BLaER1 (cell line): ENCODE results near the gene RXFP1.

Experiments
- H3K27ac ChIP-seq: shearing (Covaris generic); formaldehyde crosslinking; 2 replicates; pipeline ENCODE4 v1.8.1; 2022
- H3K27me3 ChIP-seq: shearing (Covaris generic); formaldehyde crosslinking; 2 replicates; pipeline ENCODE4 v1.8.1; 2022
- H3K36me3 ChIP-seq: shearing (Covaris generic); formaldehyde crosslinking; 2 replicates; pipeline ENCODE4 v1.8.1; 2022
- H3K4me1 ChIP-seq: shearing (Covaris generic); formaldehyde crosslinking; 2 replicates; pipeline ENCODE4 v1.8.1; 2022
- H3K4me2 ChIP-seq: shearing (Covaris generic); formaldehyde crosslinking; 2 replicates; pipeline ENCODE4 v1.8.1; 2022
- H3K4me3 ChIP-seq: shearing (Covaris generic); formaldehyde crosslinking; 2 replicates; pipeline ENCODE4 v1.8.1; 2022
- H3K9ac ChIP-seq: shearing (Covaris generic); formaldehyde crosslinking; 2 replicates; pipeline ENCODE4 v1.8.1; 2022
- H3K9me3 ChIP-seq: shearing (Covaris generic); formaldehyde crosslinking; 2 replicates; pipeline ENCODE4 v1.8.1; 2022
- H4K20me1 ChIP-seq: shearing (Covaris generic); formaldehyde crosslinking; 2 replicates; pipeline ENCODE4 v1.8.1; 2022
- Cebpa-rat ChIP-seq: shearing (Covaris generic); IDR thresholded peaks from 2 replicates; pipeline ENCODE4 v1.8.1; 2022

RXFP1 gene

GRCh38 chr4:158667651-158668198 is 146.0 kb downstream of the RXFP1 start:
- H3K4me1 ChIP-seq, result peaks cover 21% of the 10 kb centered on the region
- peaks cover 10% of the 10 kb centered on the region; the same call in 1 of the 2 replicates for H3K9me3 ChIP-seq
- H3K4me2 ChIP-seq, result no peak overlapping the region
- no peak for TF ChIP-seq Cebpa-rat
- no peak overlapping the region for H3K27ac ChIP-seq
- H4K20me1 ChIP-seq, result peaks cover 36% of the 10 kb centered on the region
- H3K4me3 ChIP-seq, result no peak overlapping the region
- H3K27me3 ChIP-seq, result no peaks in the 10 kb centered on the region
- H3K9ac ChIP-seq, result no peak overlapping the region
- peaks cover 39% of the 10 kb centered on the region for H3K36me3 ChIP-seq

- no peak overlapping the region for H3K27ac ChIP-seq
- H3K36me3 ChIP-seq, result peaks cover 37% of the 10 kb centered on the region
- TF ChIP-seq Cebpa-rat, result no peak
- H3K9ac ChIP-seq, result no peak overlapping the region
- no peak overlapping the region for H3K4me3 ChIP-seq
- H4K20me1 ChIP-seq, result peaks cover 36% of the 10 kb centered on the region
- peaks cover 10% of the 10 kb centered on the region; the same call in 1 of the 2 replicates for H3K9me3 ChIP-seq
- H3K4me1 ChIP-seq, result peaks cover 31% of the 10 kb centered on the region
- H3K27me3 ChIP-seq, result no peaks in the 10 kb centered on the region
- H3K4me2 ChIP-seq, result peak overlapping the region; percentile 86; the same call in 1 of the 2 replicates
These were observed 147.6 kb downstream of the RXFP1 start for GRCh38 chr4:158669310-158669709.

- Histone ChIP-seq H4K20me1 (peaks cover 36% of the 10 kb centered on the region), H3K27ac (peak overlapping the region; percentile 93), H3K4me2 (peak overlapping the region; percentile 86), H3K36me3 (peaks cover 19% of the 10 kb centered on the region), H3K27me3 (no peaks in the 10 kb centered on the region), H3K4me1 (peaks cover 31% of the 10 kb centered on the region), H3K9me3 (no peaks in the 10 kb centered on the region), H3K9ac (peak overlapping the region; percentile 94), H3K4me3 (peak overlapping the region; percentile 94)
- no peak for TF ChIP-seq Cebpa-rat
These were observed 149.4 kb downstream of the RXFP1 start for GRCh38 chr4:158670975-158671664.

DNA sequence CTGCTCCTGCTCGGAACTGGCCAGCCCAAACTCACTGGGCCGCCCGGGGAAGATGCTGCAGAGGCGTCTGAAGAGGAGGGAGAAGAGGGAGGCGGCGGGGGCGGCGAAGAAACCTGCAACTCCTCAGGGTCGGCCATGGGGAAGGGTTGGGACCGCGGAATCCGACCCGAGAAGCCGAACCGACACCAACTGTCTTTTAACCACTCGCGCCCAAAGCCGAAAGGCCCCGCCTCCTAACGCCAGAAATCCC is 149.9 kb downstream of the RXFP1 start, which contains the start of gene C4orf46:
Gene C4orf46 (minus strand): TSS at position 223 of the 250 bp plus-strand sequence. CDS start 86 bp downstream, at position 137.
- peaks cover 31% of the 10 kb centered on the region for H3K4me1 ChIP-seq
- TF ChIP-seq Cebpa-rat, result no peak
- H3K9ac ChIP-seq, result peak within 1 kb of the TSS; percentile 94
- peaks cover 15% of the 10 kb centered on the region for H3K36me3 ChIP-seq
- H3K4me3 ChIP-seq, result peak within 1 kb of the TSS; percentile 94
- H4K20me1 ChIP-seq, result peaks cover 36% of the 10 kb centered on the region
- H3K27me3 ChIP-seq, result no peaks in the 10 kb centered on the region
- H3K4me2 ChIP-seq, result peak within 1 kb of the TSS; percentile 87
- peak within 1 kb of the TSS; percentile 93 for H3K27ac ChIP-seq
- H3K9me3 ChIP-seq, result no peaks in the 10 kb centered on the region

DNA sequence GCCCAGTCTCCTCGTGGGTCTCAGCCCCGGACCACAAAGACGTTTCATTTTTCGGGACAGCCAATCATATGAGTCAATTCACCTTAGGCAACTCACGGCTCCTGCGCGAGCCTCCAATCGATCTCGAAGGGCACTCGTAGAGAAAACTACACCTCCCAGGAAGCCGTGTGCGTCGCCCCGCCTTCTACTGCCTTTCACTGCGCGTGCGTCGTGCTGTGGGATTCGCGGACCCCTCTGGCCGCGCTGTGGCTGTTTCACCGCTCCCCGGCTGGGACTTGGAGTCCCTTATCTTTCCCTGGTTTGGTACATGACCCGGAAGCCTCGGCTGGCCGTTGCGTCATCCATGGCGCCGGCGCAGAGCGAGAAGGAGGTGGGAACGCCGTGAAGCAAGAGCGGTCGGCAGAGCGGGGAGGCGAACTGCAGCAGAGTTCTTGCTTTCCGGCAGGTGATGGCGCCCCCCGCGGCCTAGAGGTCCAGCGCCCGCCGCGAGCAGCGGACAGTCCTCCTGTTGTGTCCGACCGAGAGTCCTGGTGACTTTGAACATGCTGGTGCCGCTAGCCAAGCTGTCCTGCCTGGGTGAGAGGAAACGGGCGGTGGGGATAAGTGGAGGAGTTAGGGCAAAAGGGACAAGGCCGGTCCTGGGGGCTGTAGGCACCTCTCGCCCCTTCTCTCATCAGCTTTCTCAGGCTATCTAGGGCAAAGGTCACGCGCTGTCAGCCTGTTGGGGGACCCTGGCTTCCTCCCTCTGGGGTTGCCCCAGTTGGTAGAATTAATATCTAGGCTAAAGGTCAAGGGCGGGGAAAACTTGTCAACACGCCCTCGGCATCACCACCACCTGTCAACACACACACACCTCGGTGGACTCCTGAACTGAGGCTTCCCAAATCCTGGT is 150.5 kb downstream of the RXFP1 start, which contains the start of gene ETFDH:
Gene ETFDH (plus strand): TSS at position 382 of the 892 bp plus-strand sequence. CDS start 161 bp downstream, at position 543.
- Histone ChIP-seq H3K4me2 (peak within 1 kb of the TSS; percentile 87), H3K4me1 (peaks cover 31% of the 10 kb centered on the region), H4K20me1 (peaks cover 36% of the 10 kb centered on the region), H3K36me3 (peaks cover 11% of the 10 kb centered on the region; the same call in 1 of the 2 replicates), H3K4me3 (peak within 1 kb of the TSS; percentile 94), H3K9ac (peak within 1 kb of the TSS; percentile 94), H3K27ac (peak within 1 kb of the TSS; percentile 93), H3K9me3 (no peaks in the 10 kb centered on the region), H3K27me3 (no peaks in the 10 kb centered on the region)
- peak; percentile 99 for TF ChIP-seq Cebpa-rat

DNA sequence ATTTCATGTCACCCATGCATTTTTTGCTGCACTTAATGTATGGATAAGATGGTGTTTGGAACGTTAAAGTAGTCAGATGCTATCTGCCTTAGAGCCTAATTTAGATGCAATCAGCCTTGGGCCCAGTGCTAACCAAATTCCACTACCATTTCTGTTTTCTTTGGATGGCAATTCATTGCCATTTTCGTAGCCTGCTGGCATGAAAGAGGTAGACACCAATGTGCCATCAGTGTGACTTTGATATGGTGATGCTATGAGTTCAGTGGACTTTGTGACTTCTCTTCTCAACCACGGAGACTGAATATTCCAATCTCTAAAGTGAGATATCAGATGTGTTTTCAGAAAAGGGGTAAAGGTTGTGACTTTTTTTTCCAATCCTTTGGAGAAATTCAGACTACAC is 152.0 kb downstream of the RXFP1 start:
- Histone ChIP-seq H4K20me1 (peaks cover 22% of the 10 kb centered on the region), H3K4me2 (no peak overlapping the region), H3K4me1 (peaks cover 31% of the 10 kb centered on the region), H3K9ac (no peak overlapping the region), H3K27me3 (no peaks in the 10 kb centered on the region), H3K27ac (no peak overlapping the region), H3K4me3 (no peak overlapping the region), H3K36me3 (peaks cover 5% of the 10 kb centered on the region; the same call in 1 of the 2 replicates), H3K9me3 (no peaks in the 10 kb centered on the region)
- TF ChIP-seq Cebpa-rat, result no peak

DNA sequence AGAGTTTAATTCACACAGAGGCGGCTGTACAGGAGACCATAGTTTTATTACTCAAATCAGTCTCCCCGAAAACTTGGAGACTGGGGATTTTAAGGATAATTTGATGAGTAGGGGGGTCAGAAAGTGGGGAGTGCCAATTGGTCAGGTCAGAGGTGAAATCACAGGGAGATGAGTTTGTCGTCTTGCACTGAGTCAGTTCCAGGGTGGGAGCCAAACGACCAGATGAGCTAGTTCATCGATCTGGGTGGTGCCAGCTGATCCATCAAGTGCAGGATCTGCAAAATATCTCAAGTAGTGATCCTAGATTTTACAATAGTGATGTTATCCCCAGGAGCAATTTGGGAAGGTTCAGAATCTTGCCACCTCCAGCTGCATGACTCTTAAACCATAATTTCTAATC is 154.4 kb downstream of the RXFP1 start:
- H3K4me1 ChIP-seq, result peaks cover 13% of the 10 kb centered on the region
- H3K4me2 ChIP-seq, result no peak overlapping the region
- no peaks in the 10 kb centered on the region for H3K9me3 ChIP-seq
- H3K27ac ChIP-seq, result no peak overlapping the region
- H3K9ac ChIP-seq, result no peak overlapping the region
- TF ChIP-seq Cebpa-rat, result no peak
- H4K20me1 ChIP-seq, result no peaks in the 10 kb centered on the region
- 0 out of 2 replicates have a peak, but pooled peaks cover 5% of the 10 kb centered on the region for H3K36me3 ChIP-seq
- H3K4me3 ChIP-seq, result no peak overlapping the region
- H3K27me3 ChIP-seq, result no peaks in the 10 kb centered on the region

GRCh38 chr4:158678767-158679166 is 157.1 kb downstream of the RXFP1 start:
- peaks cover 9% of the 10 kb centered on the region; the same call in 1 of the 2 replicates for H3K36me3 ChIP-seq
- H3K4me2 ChIP-seq, result no peak overlapping the region
- H3K27me3 ChIP-seq, result no peaks in the 10 kb centered on the region
- H3K9me3 ChIP-seq, result no peaks in the 10 kb centered on the region
- 0 out of 2 replicates have a peak, but pooled peaks cover under 1% of the 10 kb centered on the region for H3K4me1 ChIP-seq
- TF ChIP-seq Cebpa-rat, result no peak
- H3K9ac ChIP-seq, result no peak overlapping the region
- H4K20me1 ChIP-seq, result no peaks in the 10 kb centered on the region
- no peak overlapping the region for H3K4me3 ChIP-seq
- no peak overlapping the region for H3K27ac ChIP-seq

- H3K27me3 ChIP-seq, result no peaks in the 10 kb centered on the region
- no peak for TF ChIP-seq Cebpa-rat
- no peak overlapping the region for H3K27ac ChIP-seq
- no peaks in the 10 kb centered on the region for H3K4me1 ChIP-seq
- peaks cover 13% of the 10 kb centered on the region; the same call in 1 of the 2 replicates for H3K36me3 ChIP-seq
- H3K9me3 ChIP-seq, result no peaks in the 10 kb centered on the region
- no peak overlapping the region for H3K9ac ChIP-seq
- no peak overlapping the region for H3K4me2 ChIP-seq
- no peak overlapping the region for H3K4me3 ChIP-seq
- no peaks in the 10 kb centered on the region for H4K20me1 ChIP-seq
These were observed 159.9 kb downstream of the RXFP1 start for GRCh38 chr4:158681629-158682028.
